CD4-positive, alpha-beta T cell treated with Interleukin-21 for 1 hour (primary cell): ENCODE measurements around the gene PTPRC.
A peak's percentile ranks its signal among the peaks of the same experiment; 100 is the strongest.

ENCODE experiments used
- DNase-seq: peaks from one replicate; pipeline ENCODE4 v3.0.0-alpha.2; 2020

The PTPRC gene

DNA sequence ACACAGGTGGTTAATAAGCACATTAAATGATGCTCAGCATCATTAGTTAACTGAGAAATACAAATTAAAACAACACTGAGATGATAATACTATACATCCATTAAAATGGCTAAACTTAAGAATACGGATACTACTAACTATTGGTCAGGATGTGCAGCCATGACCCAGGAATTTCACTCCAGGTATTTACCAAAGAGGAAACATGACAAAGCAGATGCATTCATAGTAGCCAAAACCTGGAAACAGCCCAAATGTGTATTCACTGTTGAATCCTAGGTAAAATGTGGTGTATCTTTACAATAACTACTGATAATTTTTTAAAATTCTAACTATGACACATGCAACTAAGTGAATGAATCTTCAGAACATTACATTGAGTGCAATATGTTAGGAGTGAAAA is 73.0 kb downstream of the PTPRC start:
- DNase-seq, result no peak

DNA sequence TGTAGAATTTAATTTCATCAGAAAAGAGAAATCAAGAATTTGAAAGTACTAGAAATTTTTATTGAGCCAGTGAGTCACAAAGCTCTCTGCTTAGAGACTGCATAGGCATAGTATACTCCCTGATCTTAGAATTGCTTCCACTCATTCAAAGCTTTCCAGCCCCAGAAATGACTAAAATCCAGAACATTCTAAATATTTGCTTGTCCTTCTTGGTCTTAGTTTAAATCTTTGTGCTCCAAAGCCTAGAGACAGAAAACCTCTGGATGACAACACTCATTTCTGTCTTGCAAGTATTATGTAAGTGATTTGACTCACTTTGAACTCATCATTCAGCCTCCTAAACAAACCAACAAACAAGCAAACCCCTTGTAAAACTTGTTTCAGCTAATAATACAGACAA is 74.2 kb downstream of the PTPRC start:
- DNase-seq, result no peak

DNA sequence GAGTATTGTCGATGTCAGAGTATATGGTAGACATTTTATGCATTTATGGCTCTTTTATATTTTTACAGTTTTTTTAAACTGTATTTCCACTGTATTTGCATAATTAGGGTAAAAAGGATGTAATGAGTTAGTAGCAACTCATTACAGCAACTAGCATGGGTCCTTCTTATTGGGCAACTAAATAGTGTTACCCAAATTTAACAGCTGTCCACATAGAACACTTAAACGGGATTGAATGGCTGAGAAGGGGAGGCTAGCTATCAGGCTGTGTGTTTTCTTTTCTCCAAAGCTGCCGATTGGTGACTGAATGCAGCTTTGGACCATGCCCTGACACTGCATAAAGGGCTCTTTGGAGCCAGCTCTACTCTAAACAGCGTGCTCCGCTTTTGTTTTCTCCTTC is 75.4 kb downstream of the PTPRC start:
- DNase-seq, result no peak

DNA sequence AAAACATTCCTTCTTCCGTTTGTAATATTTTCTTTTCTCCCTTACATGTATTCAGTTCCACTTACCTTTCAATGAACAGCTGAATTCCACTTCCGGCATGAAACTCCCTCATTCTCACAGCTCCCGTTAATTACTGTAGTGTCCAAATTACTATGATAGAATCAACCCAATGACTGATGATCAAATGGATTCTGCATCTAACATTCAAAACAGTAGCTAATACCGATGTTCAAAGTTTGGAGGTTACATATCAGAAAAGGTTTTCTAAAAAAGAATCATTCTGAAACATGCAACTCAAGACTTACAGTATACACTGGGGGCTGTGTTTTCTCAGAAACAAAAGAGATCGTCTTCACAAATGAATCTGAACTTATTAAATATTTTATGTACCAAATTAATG is 77.2 kb downstream of the PTPRC start:
- DNase-seq, result no peak

DNA sequence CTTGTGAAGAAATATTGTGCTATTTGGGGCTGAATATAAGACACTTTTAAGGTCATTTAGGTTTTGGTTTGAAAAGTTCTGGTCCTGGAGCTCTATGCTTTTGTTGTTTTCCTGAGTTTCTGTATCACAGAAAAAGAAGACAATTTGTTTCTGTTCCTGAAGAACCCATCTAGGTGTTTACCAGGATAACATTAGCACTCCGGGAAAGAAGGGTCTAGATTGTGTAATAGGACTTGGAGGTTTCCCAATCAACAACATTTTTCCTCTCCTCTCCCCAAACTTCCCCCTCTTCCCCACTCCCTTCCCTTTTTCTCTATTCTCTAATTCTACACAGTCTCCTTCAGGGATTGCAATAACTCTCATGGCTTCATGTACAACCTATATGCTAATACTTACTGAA is 78.7 kb downstream of the PTPRC start:
- DNase-seq, result no peak

GRCh38 chr1:198723127-198723526 is 84.3 kb downstream of the PTPRC start:
- DNase-seq, result no peak

- no peak for DNase-seq
Observed at GRCh38 chr1:198725090-198725489, 86.2 kb downstream of the PTPRC start.

DNA sequence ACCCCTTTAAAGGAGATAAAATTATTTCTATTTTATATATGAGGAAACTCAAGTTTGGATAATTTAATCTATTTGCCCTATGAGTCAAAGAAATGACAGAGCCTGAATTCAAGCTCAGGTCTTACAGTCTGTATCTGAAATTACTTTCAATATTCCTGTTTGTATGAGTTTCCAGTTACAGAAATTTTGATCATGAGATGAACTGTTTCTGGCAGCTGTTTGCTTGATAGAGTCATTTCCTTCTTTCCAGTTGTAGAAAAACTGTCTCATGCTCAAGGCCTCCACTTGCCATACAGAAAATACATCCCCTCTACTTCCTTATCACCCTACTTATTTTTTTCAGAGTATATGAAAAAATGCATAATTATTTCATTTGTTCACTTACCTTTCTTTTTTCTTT is 87.6 kb downstream of the PTPRC start:
- no peak for DNase-seq

- DNase-seq, result no peak
Observed at GRCh38 chr1:198729195-198729863, 90.5 kb downstream of the PTPRC start.

DNA sequence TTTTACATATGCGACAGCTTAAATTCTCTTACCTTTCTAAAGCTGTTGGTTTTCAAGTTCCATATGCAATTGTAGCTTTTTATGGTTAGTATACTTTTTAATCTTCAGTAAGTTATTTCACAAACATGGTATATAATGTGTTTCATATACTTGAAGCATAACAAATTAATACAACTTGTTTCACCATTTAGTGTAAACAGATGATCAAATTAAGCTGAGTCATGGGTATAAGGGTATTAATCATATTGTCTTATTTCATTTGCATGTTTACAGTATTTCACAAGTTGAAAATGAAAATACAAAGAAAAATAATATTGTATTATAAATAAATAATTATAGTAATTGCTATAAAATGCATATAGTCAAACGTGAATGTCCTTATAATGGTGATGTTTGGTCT is 92.1 kb downstream of the PTPRC start:
- DNase-seq, result no peak

- no peak for DNase-seq
Observed at GRCh38 chr1:198734323-198735008, 95.6 kb downstream of the PTPRC start.

- DNase-seq, result no peak
Observed at GRCh38 chr1:198741744-198742143, 102.9 kb downstream of the PTPRC start.

DNA sequence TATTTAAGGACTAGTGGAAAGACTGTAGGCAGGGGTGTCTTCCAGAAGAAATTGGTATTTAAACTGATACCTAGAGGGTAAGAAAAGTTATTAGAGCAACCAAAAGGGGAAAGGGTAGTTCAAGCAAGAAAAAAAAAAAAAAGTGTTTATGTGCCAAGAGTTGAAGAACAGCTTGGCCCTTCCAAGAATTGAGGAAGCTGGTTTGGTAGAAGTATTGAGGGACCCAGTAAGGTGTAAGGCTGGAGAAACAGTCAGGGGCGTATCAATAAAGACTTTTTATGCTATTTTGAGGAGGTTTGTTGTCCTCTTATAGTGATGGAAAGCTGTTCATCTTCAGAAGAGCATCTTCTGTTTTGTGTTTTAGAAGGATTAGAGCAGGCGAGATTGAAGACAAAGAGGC is 108.3 kb downstream of the PTPRC start:
- no peak for DNase-seq

GRCh38 chr1:198749279-198749678 is 110.4 kb downstream of the PTPRC start:
- DNase-seq, result no peak

DNA sequence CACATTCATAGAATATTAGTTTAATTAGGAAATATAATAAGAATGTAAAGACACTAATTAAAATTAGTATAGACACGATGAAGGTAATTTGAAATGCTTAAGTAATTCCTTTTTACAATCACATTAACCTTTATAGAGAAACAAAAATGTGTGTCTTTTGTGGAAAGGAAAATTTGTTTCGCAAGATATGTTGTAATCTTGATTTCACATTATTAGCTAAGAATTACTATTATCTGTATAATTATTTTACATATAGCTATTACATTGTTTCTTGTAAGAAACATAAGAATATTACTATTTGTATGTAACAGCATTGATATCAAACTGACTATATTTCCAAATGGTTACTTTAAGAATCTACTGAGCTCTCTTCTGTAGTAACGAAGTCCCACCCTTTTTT is 111.2 kb downstream of the PTPRC start:
- DNase-seq, result no peak

GRCh38 chr1:198751741-198752140 is 112.9 kb downstream of the PTPRC start:
- no peak for DNase-seq

GRCh38 chr1:198754670-198755069 is 115.8 kb downstream of the PTPRC start:
- DNase-seq, result no peak

GRCh38 chr1:198755715-198756114 is 116.9 kb downstream of the PTPRC start:
- DNase-seq, result no peak

DNA sequence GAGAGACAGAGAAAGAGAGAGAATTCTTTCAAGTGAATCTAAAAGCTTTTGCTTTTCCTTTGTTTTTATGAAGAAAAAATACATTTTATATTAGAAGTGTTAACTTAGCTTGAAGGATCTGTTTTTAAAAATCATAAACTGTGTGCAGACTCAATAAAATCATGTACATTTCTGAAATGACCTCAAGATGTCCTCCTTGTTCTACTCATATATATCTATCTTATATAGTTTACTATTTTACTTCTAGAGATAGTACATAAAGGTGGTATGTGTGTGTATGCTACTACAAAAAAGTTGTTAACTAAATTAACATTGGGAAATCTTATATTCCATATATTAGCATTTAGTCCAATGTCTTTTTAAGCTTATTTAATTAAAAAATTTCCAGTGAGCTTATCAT is 117.6 kb downstream of the PTPRC start:
- no peak for DNase-seq

GRCh38 chr1:198761859-198762616 is 123.2 kb downstream of the PTPRC start:
- peak; percentile 25 for DNase-seq

GRCh38 chr1:198763298-198763714 is 124.5 kb downstream of the PTPRC start:
- no peak for DNase-seq

- no peak for DNase-seq
Observed at GRCh38 chr1:198764748-198765147, 125.9 kb downstream of the PTPRC start.

GRCh38 chr1:198765416-198765815 is 126.6 kb downstream of the PTPRC start:
- no peak for DNase-seq

DNA sequence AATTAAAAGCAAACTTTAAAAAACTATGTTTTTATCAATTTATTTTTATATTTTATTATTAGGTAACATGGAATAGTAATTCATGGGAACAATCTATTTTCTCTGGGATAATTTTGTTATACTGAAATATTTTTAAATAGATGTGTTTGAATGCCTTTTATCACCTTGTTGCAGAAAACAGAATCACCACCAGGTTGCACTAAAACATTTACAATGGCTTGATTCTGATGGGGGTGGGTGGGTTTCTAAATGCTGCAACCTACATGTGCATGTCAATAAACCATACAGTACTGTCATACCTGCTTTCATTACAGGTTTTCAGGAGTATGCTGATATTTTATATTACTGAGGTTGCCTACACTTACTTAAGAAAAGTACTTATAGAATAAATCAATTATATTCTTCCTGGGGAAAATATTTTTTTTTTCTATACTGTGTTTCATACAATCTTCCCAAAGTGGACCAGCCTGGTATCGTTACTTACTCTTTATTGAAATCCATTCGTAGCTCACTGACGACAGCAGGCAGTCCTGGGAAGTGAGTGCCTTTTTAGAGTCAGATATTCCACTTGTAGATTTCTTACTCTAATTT is 132.8 kb downstream of the PTPRC start:
- DNase-seq, result peak; percentile 36
